Body of pancreas (tissue), 4 donors: ENCODE results near the gene RSBN1L.

Experiments used
- POLR2A ChIP-seq, 3 donors: fragments of 450-650 bp; IDR thresholded peaks; one replicate each; pipeline ENCODE4 v1.6.1; 2016; ENCODE audit warnings: antibody characterized with exemption in 3 of 3, mild to moderate bottlenecking in 2 of 3
- TF ChIP-seq, protein P1 (sequence below), 7 experiments: fragments of 450-650 bp in 4 of 7; fragments of 200-600 bp in 3 of 7; sonication (generic) in 3 of 7; IDR thresholded peaks; one replicate each; pipeline ENCODE4 v1.5.1; 2016 to 2019; ENCODE audit warnings: antibody characterized with exemption in 7 of 7

GRCh38 chr7:77786741-77787140 is 90.5 kb downstream of the RSBN1L start:
- TF ChIP-seq, protein P1, sequence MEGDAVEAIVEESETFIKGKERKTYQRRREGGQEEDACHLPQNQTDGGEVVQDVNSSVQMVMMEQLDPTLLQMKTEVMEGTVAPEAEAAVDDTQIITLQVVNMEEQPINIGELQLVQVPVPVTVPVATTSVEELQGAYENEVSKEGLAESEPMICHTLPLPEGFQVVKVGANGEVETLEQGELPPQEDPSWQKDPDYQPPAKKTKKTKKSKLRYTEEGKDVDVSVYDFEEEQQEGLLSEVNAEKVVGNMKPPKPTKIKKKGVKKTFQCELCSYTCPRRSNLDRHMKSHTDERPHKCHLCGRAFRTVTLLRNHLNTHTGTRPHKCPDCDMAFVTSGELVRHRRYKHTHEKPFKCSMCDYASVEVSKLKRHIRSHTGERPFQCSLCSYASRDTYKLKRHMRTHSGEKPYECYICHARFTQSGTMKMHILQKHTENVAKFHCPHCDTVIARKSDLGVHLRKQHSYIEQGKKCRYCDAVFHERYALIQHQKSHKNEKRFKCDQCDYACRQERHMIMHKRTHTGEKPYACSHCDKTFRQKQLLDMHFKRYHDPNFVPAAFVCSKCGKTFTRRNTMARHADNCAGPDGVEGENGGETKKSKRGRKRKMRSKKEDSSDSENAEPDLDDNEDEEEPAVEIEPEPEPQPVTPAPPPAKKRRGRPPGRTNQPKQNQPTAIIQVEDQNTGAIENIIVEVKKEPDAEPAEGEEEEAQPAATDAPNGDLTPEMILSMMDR (IDR thresholded peaks at IDR 0.05): no peak
- TF ChIP-seq POLR2A (IDR thresholded peaks at IDR 0.05): no peak
